Measurements from ENCODE around the gene PDCD6IP.
A peak's percentile ranks its signal among the peaks of the same experiment; 100 is the strongest.

PDCD6IP gene

GRCh38 chr3:33869977-33870376, 71.5 kb downstream of the PDCD6IP start:
- H3K9me3 Mint-ChIP-seq: no peaks in the 10 kb centered on the region
- H3K4me1 Mint-ChIP-seq: no peaks in the 10 kb centered on the region
- H3K27ac Mint-ChIP-seq (ENCODE audit: low read depth): peak overlapping the region; percentile 51
- no peak overlapping the region for H3K4me3 Mint-ChIP-seq
- peaks cover 24% of the 10 kb centered on the region for H3K36me3 Mint-ChIP-seq (ENCODE audit: insufficient read depth)
- H3K27me3 Mint-ChIP-seq: no peaks in the 10 kb centered on the region
- ATAC-seq (replicated peaks; ENCODE audit: extremely low read depth, poor library complexity, severe bottlenecking): no peak
- DNase-seq (ENCODE audit: low spot score in 2 of 2): no peak

- no peak for ATAC-seq (replicated peaks; ENCODE audit: extremely low read depth, poor library complexity, severe bottlenecking)
- H3K36me3 Mint-ChIP-seq (ENCODE audit: insufficient read depth): peaks cover 1% of the 10 kb centered on the region
- no peaks in the 10 kb centered on the region for H3K27me3 Mint-ChIP-seq
- no peak overlapping the region for H3K27ac Mint-ChIP-seq (ENCODE audit: low read depth)
- no peak overlapping the region for H3K4me3 Mint-ChIP-seq
- no peaks in the 10 kb centered on the region for H3K9me3 Mint-ChIP-seq
- DNase-seq (ENCODE audit: low spot score in 2 of 2): no peak
- no peaks in the 10 kb centered on the region for H3K4me1 Mint-ChIP-seq
Measured at GRCh38 chr3:33874815-33875214, 76.4 kb downstream of the PDCD6IP start.

GRCh38 chr3:33875680-33876079, 77.2 kb downstream of the PDCD6IP start:
- no peak for DNase-seq (ENCODE audit: low spot score in 2 of 2)
- no peak overlapping the region for H3K27ac Mint-ChIP-seq (ENCODE audit: low read depth)
- H3K9me3 Mint-ChIP-seq: no peaks in the 10 kb centered on the region
- H3K4me3 Mint-ChIP-seq: no peak overlapping the region
- ATAC-seq (replicated peaks; ENCODE audit: extremely low read depth, poor library complexity, severe bottlenecking): no peak
- H3K36me3 Mint-ChIP-seq (ENCODE audit: insufficient read depth): peaks cover 1% of the 10 kb centered on the region
- no peaks in the 10 kb centered on the region for H3K4me1 Mint-ChIP-seq
- H3K27me3 Mint-ChIP-seq: no peaks in the 10 kb centered on the region

DNA sequence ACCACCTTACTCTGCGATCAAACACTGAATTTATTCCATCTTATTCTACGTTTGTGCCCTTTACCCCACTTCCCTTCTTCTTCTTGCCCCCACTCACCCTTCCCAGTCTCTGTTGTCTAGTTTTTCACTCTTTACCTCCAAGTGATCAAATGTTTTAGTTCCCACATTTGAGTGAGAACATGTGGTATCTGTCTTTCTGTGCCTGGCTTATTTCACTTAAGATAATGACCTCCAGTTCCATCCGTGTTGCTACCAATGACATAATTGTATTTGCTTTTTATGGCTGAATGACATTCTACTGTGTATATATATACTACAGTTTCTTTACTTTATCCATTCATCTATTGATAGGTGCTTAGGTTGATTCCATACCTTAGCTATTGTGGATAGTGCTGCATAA, 78.8 kb downstream of the PDCD6IP start:
- DNase-seq (ENCODE audit: low spot score in 2 of 2) (no peak), ATAC-seq (replicated peaks; ENCODE audit: extremely low read depth, poor library complexity, severe bottlenecking) (no peak)
- Mint-ChIP-seq H3K9me3 (no peaks in the 10 kb centered on the region), H3K4me1 (no peaks in the 10 kb centered on the region), H3K27me3 (no peaks in the 10 kb centered on the region), H3K27ac (ENCODE audit: low read depth) (no peak overlapping the region), H3K36me3 (ENCODE audit: insufficient read depth) (peaks cover 1% of the 10 kb centered on the region), H3K4me3 (no peak overlapping the region)

DNA sequence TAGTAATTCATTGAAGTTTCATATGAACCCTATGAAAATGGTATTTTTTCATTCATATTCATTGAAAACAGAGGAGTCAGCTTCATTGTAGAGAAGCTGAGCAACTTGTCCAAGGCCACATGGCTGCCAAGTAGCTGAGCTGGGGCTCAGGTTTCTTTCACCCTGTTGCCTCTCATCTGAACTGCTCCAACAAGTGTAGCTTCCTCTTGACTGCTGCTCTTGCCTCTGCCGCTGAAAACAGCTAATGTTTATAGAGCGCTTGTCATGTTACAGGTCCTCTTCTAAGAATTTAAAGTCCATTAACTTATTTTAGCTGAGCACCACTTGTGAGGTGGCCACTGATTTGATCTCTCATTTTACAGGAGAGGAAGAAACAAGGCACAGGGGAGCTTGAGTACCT, 81.1 kb downstream of the PDCD6IP start:
- H3K4me1 Mint-ChIP-seq: peaks cover 5% of the 10 kb centered on the region
- H3K27me3 Mint-ChIP-seq: no peaks in the 10 kb centered on the region
- no peaks in the 10 kb centered on the region for H3K36me3 Mint-ChIP-seq (ENCODE audit: insufficient read depth)
- DNase-seq (ENCODE audit: low spot score in 2 of 2): no peak
- no peak overlapping the region for H3K27ac Mint-ChIP-seq (ENCODE audit: low read depth)
- no peaks in the 10 kb centered on the region for H3K9me3 Mint-ChIP-seq
- no peak overlapping the region for H3K4me3 Mint-ChIP-seq
- ATAC-seq (replicated peaks; ENCODE audit: extremely low read depth, poor library complexity, severe bottlenecking): no peak

DNA sequence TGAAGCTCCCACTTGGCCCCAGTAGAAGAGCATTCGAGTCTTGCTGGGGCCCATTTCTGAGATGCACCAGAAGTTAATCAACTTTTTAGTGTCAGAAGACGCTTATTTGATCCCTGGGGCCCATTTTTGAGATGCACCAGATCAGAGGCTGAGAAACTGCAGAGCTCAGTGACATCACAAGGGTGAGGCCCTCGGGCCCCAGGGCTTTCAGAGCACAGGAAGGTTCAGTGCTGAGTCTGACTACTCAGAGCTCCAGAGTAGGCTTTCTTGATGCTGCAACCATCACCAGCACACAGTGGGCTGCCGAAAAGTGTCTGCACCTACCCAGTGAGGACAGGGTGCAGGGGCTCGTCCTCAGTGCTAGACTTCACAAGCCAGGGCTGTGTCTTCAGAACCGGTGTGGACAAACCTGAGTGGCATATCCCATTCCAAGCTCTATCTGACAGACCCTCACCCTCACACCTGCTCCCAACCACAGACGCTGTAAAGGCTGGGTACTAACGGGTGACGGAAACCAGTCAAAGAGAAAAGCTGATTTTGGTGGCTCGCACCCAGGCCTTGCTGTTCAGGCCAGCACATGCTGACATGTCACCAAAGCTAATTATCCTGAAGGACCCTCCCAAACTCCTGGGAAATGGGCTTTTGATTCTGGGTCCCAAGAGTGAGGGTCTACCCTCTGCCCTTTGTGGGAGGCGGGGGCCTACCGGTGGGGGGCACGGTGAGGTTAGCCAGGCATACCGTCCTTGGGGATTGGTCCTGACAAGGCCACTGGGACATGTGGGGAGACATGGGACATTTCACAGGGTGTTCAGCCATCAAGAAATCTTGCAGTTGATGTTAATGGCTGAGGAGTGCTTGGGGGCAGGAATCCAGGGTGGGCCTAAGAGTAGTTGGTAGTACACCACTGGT, 83.0 kb downstream of the PDCD6IP start:
- Mint-ChIP-seq H3K4me1 (peaks cover 5% of the 10 kb centered on the region), H3K4me3 (no peak overlapping the region), H3K9me3 (no peaks in the 10 kb centered on the region), H3K27ac (ENCODE audit: low read depth) (no peak overlapping the region), H3K36me3 (ENCODE audit: insufficient read depth) (no peaks in the 10 kb centered on the region), H3K27me3 (no peaks in the 10 kb centered on the region)
- ATAC-seq (replicated peaks; ENCODE audit: extremely low read depth, poor library complexity, severe bottlenecking) (no peak), DNase-seq (ENCODE audit: low spot score in 2 of 2) (no peak)

DNA sequence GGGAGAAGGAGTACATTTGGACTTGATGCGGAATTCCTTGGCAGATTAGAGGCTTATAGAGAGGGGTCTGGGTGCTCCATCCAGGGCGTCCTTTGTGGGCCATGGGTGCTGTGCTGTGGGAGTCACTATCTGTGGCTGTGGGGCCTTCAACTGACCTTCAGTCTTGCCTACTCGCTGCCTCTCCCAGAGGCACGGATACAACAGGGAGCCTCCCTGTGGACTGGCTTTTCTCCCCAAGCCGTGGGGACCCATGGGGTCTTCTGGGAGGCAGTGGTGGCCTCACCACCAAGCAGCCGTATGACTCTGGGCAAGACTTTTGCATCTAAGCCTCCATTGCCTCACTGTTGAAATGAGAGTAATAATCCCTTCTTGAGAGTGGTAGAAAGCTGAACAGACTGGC, 83.9 kb downstream of the PDCD6IP start:
- ATAC-seq (replicated peaks; ENCODE audit: extremely low read depth, poor library complexity, severe bottlenecking) (no peak), DNase-seq (ENCODE audit: low spot score in 2 of 2) (no peak)
- Mint-ChIP-seq H3K9me3 (no peaks in the 10 kb centered on the region), H3K36me3 (ENCODE audit: insufficient read depth) (no peaks in the 10 kb centered on the region), H3K4me3 (no peak overlapping the region), H3K27ac (ENCODE audit: low read depth) (no peak overlapping the region), H3K27me3 (no peaks in the 10 kb centered on the region), H3K4me1 (peaks cover 5% of the 10 kb centered on the region)

GRCh38 chr3:33883538-33883950, 85.1 kb downstream of the PDCD6IP start:
- DNase-seq (ENCODE audit: low spot score in 2 of 2) (no peak), ATAC-seq (replicated peaks; ENCODE audit: extremely low read depth, poor library complexity, severe bottlenecking) (no peak)
- Mint-ChIP-seq H3K36me3 (ENCODE audit: insufficient read depth) (no peaks in the 10 kb centered on the region), H3K4me1 (peaks cover 5% of the 10 kb centered on the region), H3K27ac (ENCODE audit: low read depth) (no peak overlapping the region), H3K4me3 (no peak overlapping the region), H3K9me3 (no peaks in the 10 kb centered on the region), H3K27me3 (no peaks in the 10 kb centered on the region)

- Mint-ChIP-seq H3K4me3 (no peak overlapping the region), H3K9me3 (no peaks in the 10 kb centered on the region), H3K4me1 (peaks cover 5% of the 10 kb centered on the region), H3K27ac (ENCODE audit: low read depth) (no peak overlapping the region), H3K27me3 (no peaks in the 10 kb centered on the region), H3K36me3 (ENCODE audit: insufficient read depth) (no peaks in the 10 kb centered on the region)
- no peak for DNase-seq (ENCODE audit: low spot score in 2 of 2)
- ATAC-seq (replicated peaks; ENCODE audit: extremely low read depth, poor library complexity, severe bottlenecking): no peak
Measured at GRCh38 chr3:33883951-33884561, 85.6 kb downstream of the PDCD6IP start.

DNA sequence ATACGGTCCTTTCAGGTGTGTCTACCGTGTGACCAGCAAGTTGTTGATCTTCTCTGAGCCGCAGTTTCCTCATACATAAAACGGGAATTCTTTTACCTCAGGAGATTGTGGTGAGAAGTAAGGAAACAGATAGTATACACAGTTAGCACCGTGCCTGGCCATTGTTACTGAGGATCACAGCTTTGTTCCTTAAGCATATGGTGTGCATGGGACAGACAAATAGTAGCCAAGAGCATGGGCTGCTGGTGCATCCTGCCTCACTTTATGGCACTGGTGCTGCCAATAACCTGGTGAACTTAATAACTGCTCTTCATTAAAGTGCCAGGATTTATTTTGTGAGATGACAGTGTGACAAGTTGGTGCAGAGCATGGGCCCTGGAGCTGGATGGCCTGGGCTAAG, 86.3 kb downstream of the PDCD6IP start:
- H3K4me1 Mint-ChIP-seq: peaks cover 5% of the 10 kb centered on the region
- DNase-seq (ENCODE audit: low spot score in 2 of 2) (no peak), ATAC-seq (replicated peaks; ENCODE audit: extremely low read depth, poor library complexity, severe bottlenecking) (no peak)
- H3K36me3 Mint-ChIP-seq (ENCODE audit: insufficient read depth): no peaks in the 10 kb centered on the region
- H3K27ac Mint-ChIP-seq (ENCODE audit: low read depth): no peak overlapping the region
- H3K9me3 Mint-ChIP-seq: no peaks in the 10 kb centered on the region
- no peaks in the 10 kb centered on the region for H3K27me3 Mint-ChIP-seq
- no peak overlapping the region for H3K4me3 Mint-ChIP-seq

DNA sequence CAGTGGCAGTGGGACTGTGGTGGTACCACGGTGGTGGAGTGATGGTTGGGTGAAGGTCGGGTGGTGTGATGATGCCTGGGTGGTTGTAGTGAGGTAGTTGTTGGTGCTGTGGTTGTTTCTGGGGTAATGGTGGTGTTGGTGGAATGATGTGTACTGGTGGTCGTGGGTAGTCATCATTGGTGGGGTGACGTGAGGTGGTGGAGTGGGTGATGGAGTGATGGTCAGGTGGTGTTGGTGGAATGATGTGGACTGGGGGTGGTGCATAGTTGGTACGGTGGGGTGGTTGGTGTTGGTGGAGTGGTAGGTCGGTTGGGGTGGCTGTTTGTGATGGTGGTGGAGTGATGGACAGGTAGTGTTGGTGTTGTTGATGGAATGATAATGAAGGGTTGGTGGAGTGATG, 87.1 kb downstream of the PDCD6IP start:
- Mint-ChIP-seq H3K4me3 (no peak overlapping the region), H3K27me3 (no peaks in the 10 kb centered on the region), H3K9me3 (no peaks in the 10 kb centered on the region), H3K27ac (ENCODE audit: low read depth) (no peak overlapping the region), H3K4me1 (peaks cover 5% of the 10 kb centered on the region), H3K36me3 (ENCODE audit: insufficient read depth) (no peaks in the 10 kb centered on the region)
- no peak for ATAC-seq (replicated peaks; ENCODE audit: extremely low read depth, poor library complexity, severe bottlenecking)
- DNase-seq (ENCODE audit: low spot score in 2 of 2): no peak

DNA sequence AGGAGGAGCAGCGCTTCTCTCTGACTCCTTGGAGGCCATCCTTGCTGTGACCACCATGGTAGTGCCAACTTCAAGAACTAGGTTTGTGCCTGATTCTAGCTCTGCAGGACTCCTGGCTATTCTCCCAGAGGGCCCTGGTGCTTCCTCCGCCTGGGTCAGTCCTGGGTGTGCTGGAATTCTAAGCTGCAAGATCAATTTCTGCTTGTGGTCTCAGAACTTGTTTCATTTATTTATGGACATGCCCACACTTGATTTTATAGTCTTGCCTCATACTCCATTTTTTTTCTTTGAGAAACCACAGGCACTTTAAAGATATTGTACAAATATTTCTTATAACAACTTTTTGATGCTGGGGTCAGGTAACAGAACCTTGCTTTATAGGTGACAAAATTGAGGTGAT, 87.6 kb downstream of the PDCD6IP start:
- no peaks in the 10 kb centered on the region for H3K9me3 Mint-ChIP-seq
- DNase-seq (ENCODE audit: low spot score in 2 of 2) (no peak), ATAC-seq (replicated peaks; ENCODE audit: extremely low read depth, poor library complexity, severe bottlenecking) (no peak)
- no peaks in the 10 kb centered on the region for H3K36me3 Mint-ChIP-seq (ENCODE audit: insufficient read depth)
- H3K27me3 Mint-ChIP-seq: no peaks in the 10 kb centered on the region
- peaks cover 5% of the 10 kb centered on the region for H3K4me1 Mint-ChIP-seq
- H3K4me3 Mint-ChIP-seq: no peak overlapping the region
- no peak overlapping the region for H3K27ac Mint-ChIP-seq (ENCODE audit: low read depth)

DNA sequence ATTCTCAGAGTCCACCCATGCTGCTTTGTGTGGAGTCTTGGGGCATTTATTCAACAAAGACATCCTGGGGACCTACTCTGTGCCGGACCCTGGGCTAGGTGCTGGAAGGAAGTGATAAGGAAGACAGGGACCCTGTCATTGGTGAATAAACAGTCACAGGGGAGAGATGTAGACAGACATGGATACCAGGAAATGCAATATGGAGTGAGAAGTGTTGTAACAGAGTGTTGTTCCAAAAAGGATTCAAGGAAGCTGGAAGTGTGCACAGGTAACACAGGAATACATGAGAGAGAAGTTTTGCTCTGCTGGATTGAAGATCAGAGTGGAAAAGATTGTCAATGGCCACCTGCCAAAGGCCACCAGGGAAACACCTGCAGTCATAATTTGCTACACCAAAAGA, 89.0 kb downstream of the PDCD6IP start:
- Mint-ChIP-seq H3K27ac (ENCODE audit: low read depth) (no peak overlapping the region), H3K4me3 (no peak overlapping the region)
- no peak for ATAC-seq (replicated peaks; ENCODE audit: extremely low read depth, poor library complexity, severe bottlenecking)

More for the DNA sequence above, 89.0 kb downstream of the PDCD6IP start:
- Mint-ChIP-seq H3K36me3 (ENCODE audit: insufficient read depth) (no peaks in the 10 kb centered on the region), H3K9me3 (no peaks in the 10 kb centered on the region), H3K4me1 (peaks cover 5% of the 10 kb centered on the region), H3K27me3 (no peaks in the 10 kb centered on the region)
- DNase-seq (ENCODE audit: low spot score in 2 of 2): no peak

Measured in central memory CD8-positive, alpha-beta T cell (primary cell).